ENCODE results near the gene CCL23.
"Not testable (repeated sequence)": the region's sequence is repeated elsewhere in the genome, so short reads cannot be mapped to it uniquely, and the experiment has no call there.

The CCL23 gene

DNA sequence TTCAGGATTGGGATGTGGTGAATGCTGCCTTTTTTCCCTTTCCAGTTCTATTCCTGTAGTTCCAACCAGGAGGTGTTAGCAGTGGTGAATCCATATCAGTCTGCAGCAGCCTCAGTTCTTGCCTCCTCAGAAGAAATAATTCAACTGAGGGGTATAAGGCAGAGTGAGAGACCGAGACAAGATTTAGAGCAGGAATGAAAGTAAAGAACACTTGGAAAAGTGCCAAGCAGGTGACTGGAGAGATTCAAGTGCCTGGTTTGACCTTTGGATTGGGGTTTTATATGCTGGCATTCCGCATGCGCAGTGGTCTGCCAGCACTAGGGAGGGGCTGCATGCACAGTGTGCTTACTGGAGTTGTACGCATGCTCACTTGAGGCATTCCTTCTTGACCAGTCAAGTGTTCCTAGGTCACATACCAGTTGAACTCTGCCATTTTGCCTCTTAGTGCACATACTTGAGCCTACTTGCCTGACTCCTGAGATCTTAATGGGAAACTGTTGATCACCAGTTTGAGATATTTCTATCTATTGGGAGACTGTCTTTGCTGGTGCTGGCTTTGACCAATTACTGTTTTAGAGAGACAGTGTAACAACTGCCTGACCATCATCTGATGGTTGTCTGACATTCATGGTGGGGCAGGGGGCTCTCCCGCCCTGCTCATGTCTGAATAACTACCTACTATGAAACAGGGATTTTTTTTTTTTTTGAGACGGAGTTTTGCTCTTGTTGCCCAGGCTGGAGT lies 15.7 kb downstream of the CCL23 start:
- peak; percentile 56 for DNase-seq

DNA sequence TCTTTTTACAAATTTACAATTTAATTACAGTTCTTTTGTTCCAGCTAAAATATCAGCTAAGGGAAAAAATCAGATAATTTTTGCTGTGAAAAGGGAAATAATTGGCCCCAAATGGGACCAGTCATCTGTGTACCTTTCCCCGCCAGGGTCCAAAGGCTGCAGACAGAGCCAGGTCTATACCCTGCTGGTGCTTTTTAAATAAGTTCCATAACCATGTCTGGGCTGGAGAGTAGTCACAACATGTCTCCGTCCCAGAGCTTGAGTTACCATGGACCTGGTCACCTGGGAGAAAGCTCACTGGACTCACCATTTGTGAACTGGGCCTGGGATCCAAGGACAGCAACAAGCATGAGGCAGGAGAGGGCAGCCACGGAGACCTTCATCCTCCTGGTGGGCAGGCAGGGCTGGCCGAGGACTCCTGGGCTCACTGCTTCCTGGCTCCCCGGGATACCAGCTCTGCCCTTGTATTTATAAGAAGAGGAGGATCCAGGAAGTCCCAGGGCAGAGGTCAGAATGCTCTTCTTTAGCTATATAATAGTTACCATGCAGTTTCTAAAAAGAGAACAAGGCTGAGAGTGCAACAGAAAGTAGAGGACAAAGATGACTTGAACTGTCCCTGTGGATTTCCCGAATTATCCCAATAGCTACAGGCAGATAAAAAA lies 16.5 kb downstream of the CCL23 start, which contains the start of gene CCL15:
Gene CCL15, minus strand, starts transcription at position 444 of the 662 bp plus-strand sequence. Its CDS starts 61 bp downstream, at position 383.
- DNase-seq = no peak

DNA sequence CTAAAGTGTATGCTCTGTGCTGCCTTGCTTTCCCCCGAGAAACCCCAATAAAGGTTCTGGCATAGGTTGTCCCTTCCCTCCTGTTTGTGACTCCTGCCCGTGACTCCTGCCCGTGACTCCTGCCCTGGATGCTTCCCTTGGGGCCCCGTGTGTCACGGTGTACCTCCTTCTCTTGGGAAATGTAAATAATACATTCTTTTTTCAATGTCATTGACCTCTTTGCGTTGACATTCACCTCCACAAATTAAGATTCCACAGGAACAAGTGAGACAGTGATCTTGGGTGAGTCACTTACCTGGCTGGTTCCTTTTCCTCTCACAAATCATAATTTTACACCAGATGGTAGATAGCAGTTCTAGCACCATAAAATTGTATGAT lies 17.1 kb downstream of the CCL23 start:
- no peak for DNase-seq

DNA sequence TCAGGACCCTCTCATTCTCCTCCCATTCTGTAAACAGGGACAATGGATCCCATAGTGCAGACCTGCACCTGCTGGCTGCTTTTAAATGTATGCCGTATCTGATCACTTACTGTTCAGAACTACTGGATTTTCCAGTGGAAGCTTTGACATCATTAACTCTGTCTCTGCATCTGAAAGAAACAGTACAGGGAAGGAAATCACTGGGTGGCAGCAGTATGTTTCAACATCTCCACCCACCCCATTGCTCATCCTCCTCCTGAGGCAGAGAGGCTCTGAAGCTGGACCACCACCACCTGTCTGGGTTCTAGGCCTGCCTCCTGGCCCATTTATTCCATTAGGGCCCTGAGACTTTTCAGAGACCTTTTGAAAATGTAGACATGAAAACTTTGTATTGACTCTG lies 19.0 kb downstream of the CCL23 start:
- DNase-seq = no peak

DNA sequence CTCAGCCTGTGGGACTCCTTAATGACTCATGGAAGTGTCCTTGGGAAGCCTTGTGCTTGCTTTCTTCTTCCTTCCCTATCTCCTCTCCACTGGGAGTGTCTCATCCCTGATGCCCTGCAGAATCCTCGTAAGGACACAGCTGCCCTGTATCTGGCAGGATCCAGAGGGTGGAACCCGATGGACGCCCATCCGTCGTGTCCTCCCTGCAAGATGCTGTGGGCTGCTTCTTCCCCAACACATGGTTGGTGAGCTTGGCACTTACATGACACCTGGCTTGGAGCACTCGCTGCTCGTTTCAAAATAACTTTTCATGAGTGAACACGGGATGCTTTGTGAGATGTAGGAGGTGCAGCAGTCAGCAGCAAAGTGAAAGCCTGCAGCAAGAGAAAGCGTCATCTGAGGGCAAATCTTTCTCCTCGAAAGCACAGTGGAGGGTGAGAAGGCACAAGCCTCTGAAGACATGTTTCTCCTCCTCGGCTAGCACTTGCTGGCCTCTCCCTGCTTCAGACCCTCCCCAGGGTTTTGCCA lies 19.7 kb downstream of the CCL23 start:
- no peak for DNase-seq

DNA sequence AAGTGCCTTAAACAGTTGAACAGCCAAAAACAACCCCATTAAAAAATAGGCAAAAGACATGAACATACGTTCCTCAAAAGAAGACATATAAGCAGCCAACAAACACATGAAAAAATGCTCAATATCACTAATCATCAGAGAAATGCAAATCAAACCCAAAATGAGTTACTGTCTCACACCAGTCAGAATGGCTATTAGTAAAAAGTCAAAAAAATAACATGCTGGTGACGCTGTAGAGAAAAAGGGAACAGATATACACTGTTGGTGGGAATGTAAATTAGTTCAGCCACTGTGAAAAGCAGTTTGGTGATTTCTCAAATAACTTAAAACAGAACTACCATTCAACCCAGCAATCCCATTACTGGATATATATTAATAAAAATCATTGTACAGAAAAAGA lies 22.4 kb downstream of the CCL23 start:
- DNase-seq = not testable (repeated sequence)

DNA sequence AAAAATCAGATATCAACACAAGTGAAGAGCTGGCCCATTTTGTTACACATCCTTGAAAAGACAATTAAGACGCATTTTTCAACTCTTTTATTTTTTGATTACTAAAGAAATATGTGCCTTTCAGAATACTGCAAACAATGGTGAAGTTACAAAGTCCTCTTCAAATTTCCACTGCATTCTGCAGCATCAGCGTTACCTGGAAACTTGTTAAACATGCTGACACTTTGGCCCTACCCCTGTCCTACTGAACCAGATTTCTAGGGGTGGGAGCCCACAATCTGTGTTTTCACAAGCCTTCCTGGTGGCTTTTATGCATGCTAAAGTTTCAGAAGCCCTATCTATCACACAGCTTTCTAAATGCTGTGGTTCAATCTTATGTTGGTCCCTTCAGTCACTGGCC lies 26.7 kb downstream of the CCL23 start:
- no peak for DNase-seq

DNA sequence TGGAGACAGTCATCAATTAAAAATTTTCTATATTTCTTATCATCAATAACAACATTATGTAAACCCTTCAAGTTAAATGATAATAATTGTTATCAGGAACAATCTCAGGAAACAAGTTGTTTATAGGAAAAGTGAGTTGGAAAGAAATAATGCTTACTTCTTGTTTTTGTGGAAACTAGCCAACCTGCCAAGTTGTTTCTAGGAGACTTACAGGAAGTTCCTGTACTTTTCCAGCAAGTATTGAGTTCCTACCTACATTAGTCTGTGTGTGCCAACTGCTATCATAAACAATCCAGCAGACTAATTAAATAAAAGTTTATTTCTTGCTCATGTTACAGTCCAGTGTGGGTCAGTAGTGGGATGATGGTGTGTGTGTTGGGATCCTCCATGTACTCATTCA lies 29.6 kb downstream of the CCL23 start:
- no peak for DNase-seq

DNA sequence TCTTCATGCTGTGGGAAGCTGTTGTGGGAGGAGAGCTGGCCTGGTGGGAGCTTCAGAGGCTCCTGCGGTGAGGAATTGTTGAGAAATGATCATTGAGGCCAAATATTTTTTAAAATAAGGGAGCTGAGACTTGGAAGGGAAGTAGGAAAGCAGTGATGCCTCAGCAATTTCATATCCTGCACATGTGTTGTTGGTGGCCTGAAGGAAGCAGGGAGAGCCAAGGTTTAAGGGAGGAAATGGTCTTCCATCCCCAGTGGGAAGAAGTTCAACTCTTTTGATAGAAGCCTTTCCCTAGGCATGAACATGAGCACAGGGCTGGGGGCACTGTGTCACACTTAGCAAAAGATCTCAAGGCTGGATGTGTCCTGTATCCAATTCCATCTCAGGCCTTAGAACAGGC lies 31.1 kb downstream of the CCL23 start, which contains the start of gene CCL14:
Gene CCL14, minus strand, starts transcription at position 87 of the 400 bp plus-strand sequence. Its CDS starts 80 bp downstream, at position 7.
- DNase-seq = no peak

DNA sequence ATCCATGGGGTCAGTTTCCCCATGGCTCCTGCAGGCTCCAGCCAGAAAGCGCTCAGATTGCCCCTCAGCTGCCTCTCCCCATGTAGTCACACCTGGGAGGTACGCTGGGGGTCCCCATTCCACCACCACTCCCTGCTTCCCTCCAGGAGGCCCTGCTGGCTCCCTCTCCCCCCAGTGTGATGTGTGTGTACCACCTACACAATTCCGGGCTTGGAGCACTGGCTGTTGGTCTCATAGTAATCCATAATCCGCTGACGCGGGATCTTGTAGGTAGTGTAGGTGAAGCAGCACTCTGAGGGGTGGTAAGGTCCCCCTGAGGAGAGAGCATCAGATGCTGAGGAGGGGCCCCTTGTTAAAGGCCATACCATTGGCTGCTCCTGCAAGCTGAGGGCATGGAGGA lies 33.6 kb downstream of the CCL23 start:
- no peak for DNase-seq

DNA sequence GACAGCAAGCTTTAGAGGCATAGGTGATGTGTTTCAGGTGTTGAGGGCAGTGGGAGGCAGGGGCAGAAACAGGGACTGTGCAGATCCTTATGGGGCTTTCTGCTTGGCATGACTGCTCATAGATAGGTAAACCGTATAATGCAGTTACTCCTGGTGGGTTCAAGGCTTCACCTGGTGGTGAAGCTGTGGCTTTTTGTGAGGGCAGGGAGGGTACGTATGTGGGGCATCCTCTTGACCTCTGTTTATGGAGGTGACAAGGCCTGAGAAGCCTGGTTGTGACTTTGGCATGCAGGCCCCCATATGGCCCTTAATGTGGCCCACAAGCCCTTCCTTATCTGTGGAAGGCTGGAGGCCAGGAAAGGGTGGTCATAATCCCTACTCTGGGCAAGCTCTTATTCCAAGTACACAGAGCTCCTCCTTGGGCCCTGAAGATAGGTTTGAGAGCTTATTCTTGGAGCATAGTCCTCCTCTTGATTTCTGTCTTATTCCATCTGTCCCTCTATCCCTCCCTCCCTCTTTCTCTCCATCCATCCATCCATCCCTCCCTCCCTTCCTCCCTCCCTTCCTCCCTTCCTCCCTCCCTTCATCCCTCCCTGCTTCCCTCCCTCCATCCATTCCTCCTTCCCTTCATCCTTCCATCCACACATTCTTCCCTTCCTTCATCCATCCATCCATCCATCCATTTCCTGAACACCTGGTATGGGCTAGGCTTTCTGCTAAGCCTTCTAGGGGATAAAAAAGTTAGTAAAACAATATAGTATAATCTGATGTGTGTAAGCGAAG lies 35.2 kb downstream of the CCL23 start:
- no peak for DNase-seq

DNA sequence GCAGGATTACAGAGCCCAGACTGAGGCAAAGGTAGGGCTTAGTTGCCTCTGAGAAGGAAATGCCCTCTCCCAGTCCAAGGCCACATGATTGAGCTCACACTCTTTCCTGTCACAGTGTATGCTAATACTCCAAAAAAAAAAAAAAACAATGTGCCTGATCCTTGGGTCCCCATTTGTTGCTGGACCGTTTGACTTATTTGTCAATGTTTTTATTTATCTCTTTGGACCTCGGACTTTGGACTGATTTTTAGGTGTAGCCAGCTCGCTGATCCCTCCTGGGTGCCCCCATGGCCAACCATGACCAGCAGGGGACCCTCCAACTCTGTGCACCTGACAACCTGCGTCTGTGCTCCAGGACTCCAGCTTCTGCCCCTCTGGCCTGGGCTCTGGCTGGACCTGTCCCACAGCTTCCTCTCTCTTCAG lies 35.9 kb downstream of the CCL23 start:
- DNase-seq = no peak

DNA sequence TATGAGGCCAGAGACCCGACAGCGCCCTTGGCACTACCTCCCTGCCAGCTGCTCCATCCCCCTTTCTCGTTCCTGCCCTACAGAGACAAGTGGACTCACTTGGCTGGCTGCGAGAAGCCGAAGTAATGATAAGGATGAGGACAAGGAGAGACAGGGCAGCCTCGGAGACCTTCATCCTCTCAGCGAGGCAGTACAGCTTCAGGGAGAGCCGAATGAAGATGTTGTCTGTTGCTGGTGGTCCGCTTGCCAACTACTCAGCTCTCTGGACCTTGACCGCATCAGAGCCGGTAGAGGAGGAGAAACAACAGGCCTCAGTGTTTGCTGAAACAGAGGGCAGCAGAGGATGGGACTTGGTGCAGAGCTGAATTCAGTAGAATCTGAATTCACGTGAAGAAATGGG lies 36.5 kb downstream of the CCL23 start, which contains the start of gene CCL16:
Gene CCL16, minus strand, starts transcription at position 252 of the 400 bp plus-strand sequence. Its CDS starts 77 bp downstream, at position 175.
- DNase-seq = no peak

DNA sequence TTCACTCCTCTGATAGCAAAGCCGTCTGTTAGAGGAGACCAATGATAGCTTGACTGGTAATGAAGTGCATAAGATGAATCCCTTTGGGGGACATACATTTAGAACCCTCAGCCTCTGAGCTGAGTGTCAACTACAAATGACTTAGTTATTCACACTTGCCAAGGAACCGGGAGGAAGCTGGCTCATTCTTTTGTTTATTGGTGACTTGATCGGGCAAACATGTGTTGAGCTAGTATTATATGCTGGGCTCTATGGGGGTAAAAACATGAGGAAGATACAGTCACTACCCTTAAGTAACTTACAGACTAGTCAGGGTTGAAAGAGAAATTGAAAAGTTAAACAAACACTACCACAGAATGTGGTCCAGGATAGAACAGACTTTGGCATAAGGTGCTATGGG lies 39.4 kb downstream of the CCL23 start:
- DNase-seq = no peak

DNA sequence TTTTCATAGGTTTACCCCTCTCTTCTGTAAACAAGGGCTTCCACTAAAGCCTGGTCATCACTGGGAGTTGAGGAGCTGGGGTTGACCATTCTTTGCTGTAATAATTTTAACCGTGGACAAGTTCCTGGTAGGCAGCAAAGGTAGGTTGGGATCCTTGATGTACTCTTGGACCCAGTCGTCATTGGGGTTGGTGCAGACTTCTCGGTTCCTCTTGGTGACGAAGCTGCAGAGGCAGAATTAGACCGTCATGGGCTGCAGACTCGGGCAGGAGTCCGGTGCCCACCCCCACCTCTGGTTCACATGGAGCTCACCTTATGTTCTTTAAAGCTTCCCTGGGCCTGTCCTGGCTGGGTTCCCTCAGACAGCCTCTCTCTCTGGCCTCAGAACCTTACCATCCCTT lies 40.3 kb downstream of the CCL23 start:
- no peak for DNase-seq

DNA sequence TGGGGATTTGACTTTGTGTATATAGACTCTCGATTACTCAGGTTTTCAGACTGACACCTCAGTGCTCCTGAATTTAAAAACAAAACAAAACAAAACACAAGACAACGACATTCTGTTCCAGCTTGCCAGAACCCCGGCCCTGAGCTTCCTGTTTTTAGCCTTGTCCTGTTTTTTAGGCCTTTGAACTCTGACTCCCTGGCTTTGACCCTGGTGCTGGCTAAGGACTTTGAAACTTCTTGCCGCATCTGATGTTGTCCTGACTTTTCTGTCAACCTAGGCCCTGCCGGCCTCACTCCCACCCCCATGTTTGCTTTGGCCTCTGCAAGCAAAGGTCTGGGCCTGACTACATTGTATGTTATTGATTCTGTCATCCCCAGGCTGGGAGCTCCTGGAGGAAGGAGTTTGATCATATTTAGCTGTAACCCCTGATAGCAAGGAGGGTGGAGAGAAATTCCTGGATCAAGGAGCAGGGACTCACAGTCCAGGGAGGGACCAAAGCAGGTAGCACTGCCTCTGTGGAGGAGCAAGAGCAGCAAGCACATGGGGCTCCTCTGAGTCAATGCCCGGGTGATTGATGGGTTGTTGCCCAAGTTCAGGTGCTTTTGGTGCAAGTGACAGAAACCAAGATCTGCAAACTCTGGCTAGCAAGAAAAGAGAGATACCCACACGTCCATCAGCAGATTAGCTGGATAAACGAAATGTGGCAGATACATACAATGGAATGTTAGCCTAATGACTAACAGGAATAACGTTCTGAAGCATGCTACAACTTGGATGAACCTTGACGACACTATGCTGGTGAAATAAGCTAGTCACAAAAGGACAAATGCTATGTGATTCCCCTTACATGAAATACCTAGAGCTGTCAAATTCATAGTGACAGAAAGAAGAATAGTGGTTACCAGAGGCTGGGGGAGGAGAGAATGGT lies 44.2 kb downstream of the CCL23 start:
- DNase-seq = no peak

DNA sequence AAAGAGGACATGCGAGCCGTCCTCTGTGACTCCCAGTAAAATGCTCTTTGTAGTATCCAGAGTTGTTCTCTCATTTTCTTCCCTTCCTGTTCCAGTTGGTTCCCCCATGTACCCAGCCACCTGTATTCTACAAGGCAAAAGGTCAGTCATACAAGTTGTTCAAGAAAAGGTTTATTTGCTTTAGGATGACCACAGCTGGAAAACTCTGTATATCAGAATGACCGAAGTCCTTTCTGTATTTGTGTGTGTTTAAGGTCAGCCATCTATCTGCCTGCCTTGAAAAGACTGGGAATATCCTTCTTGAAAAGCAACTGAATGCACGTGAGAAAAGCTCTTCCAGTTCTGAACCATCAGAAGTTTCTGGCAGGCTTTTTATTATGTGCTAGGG lies 44.8 kb downstream of the CCL23 start:
- no peak for DNase-seq

DNA sequence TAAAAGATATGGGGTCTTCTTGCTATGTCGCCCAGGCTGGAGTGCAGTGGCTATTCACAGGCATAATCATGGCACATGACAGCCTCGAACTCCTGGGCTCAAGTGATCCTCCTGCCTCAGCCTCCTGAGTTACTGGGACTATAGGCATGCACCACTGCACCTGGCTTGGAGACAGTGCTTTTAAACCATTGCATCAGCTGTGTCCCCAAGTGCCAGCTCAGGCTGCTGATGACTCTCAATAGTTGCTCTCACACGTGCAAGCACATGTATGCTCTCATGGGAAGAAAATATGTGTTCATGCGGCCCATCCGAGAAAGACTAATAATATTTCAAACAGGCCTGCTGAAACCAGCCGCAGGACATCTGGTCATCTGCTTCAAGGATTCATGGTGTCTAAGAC lies 45.2 kb downstream of the CCL23 start:
- DNase-seq = no peak

DNA sequence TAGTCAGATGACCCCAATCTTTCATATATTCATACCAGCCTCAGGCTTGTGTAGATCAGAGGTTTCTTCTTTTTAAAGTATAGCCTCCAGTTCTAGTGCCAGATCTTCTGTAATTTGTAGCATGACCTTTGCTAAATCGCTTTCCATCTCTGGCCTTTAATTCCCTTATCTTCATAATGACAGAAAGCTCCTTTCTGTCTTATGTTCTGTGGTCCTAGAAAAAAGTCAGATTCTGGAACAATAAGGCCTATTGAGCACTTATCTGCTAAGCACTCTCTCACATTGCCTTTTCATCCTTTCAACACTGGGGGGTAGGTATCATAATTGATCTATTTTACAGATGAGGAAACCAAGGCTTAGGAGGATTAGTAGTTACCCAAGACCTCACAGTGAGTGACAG lies 45.7 kb downstream of the CCL23 start:
- DNase-seq = no peak

DNA sequence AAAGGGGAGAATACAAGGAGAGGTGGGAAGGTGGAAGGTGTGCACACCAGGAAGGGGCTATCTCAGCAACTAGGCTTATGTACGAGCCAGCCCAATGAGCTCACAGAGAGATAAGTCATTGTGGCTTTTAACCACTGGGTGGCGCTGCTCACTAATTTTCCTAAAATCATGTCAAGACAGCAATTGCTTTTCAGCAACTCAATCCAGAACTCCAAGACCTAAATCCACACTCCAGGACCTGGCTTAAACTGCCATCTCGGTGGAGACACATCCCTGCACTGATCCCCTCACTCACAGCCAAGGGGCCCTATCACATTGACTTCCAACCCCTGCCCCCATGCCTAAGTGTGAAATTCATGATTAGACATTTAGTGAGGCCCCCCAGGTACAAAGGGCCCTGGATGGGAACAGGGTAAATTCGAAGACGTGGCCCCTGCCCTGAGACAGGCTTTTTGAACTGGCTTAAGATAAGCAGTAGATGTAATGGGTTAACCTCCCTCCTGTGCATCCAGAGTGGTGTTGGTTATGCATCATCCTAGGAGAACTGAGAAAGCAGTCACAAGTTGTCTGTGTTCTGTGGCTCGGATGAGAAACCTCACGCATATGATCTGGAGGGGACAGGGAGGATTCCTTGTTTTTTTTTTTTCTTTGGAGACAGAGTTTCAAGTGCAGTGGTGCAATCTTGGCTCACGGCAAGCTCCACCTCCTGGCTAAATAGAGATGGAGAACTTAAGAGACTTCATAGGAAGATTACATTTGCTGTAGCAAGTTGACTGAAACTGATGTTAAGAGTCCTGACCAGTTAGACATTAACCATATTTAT lies 48.0 kb downstream of the CCL23 start:
- DNase-seq = no peak

DNA sequence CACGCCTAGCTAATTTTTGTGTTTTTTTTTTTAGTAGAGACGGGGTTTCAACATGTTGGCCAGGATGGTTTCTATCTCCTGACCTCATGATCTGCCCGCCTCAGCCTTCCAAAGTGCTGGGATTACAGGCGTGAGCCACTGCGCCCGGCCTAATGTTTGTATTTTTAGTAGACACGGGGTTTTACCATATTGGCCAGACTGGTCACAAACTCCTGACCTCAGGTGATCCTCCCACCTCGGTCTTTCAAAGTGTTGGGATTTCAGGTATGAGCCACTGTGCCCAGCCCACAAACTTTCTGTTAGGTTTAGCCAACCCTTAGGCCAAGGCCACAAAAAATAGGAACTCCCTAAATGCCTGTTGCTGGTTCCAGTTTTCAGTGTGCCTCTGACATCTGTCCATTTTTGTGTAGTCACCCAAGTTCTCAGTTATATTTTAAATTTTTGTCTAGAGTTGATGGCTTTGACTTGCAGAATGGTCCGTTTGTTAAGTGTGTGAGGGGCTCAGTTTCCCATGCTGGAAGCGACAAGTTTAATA lies 49.2 kb downstream of the CCL23 start:
- no peak for DNase-seq

Data from NCI-H187 treated with DMSO at 0.1 percent for 48 hours (cell line).